ENCODE data around the gene CHMP4B.

GRCh38 chr20:33783256-33783655, 27.9 kb upstream of the CHMP4B start:
- TF ChIP-seq, protein P1, sequence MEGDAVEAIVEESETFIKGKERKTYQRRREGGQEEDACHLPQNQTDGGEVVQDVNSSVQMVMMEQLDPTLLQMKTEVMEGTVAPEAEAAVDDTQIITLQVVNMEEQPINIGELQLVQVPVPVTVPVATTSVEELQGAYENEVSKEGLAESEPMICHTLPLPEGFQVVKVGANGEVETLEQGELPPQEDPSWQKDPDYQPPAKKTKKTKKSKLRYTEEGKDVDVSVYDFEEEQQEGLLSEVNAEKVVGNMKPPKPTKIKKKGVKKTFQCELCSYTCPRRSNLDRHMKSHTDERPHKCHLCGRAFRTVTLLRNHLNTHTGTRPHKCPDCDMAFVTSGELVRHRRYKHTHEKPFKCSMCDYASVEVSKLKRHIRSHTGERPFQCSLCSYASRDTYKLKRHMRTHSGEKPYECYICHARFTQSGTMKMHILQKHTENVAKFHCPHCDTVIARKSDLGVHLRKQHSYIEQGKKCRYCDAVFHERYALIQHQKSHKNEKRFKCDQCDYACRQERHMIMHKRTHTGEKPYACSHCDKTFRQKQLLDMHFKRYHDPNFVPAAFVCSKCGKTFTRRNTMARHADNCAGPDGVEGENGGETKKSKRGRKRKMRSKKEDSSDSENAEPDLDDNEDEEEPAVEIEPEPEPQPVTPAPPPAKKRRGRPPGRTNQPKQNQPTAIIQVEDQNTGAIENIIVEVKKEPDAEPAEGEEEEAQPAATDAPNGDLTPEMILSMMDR (IDR thresholded peaks at IDR 0.05): no peak
- no peak for TF ChIP-seq POLR2A (IDR thresholded peaks at IDR 0.05)

Measured in sigmoid colon (tissue), 3 donors.